B cell (primary cell): ENCODE measurements around the gene IGFBP3. TPM values are rescaled to one million over a fixed set of nuclear protein-coding genes. Genes with fewer than 3 reads are reported as not detected.

Experiments used
- ATAC-seq: fragments of 200-7000 bp; cut with Tn5 transposase; one replicate; pipeline ENCODE4 v1.10.0; 2021; ENCODE audit warnings: low read depth, mild to moderate bottlenecking, moderate number of reproducible peaks, moderate library complexity
- CTCF ChIA-PET: fragments of 350-600 bp; sonication (Branson Sonifier 250); formaldehyde crosslinking; loops from one replicate; lab custom pipeline; 2021; ENCODE audit warnings: antibody characterized with exemption, inconsistent platforms; lab: Charles Lee
- POLR2A ChIA-PET: fragments of 350-600 bp; sonication (Branson Sonifier 250); formaldehyde crosslinking; loops from one replicate; lab custom pipeline; 2021; ENCODE audit warnings: antibody characterized with exemption; lab: Charles Lee
- DNase-seq: peaks from one replicate; pipeline ENCODE4 v3.0.0; 2013
- H2AFZ ChIP-seq: 2 replicates; pipeline ENCODE4 v1.6.1; 2012; ENCODE audit warnings: mild to moderate bottlenecking, low read depth, low read length; ENCODE audit not compliant: insufficient read depth, poor library complexity, severe bottlenecking
- H3K27ac ChIP-seq, 2 donors: 1 replicate in 1 of 2; 2 replicates in 1 of 2; pipeline ENCODE4 v1.5.1; 2012 to 2013; ENCODE audit warnings: low read length in 2 of 2, mild to moderate bottlenecking in 2 of 2, moderate library complexity in 1 of 2
- H3K27me3 ChIP-seq, 4 experiments: fragments of 200-600 bp in 1 of 4; sonication (generic) in 1 of 4; replicated peaks in 1 of 4; 1 replicate in 2 of 4; 2 replicates in 2 of 4; pipeline versions ENCODE4 v1.6.1 to v1.7.0; 2013 to 2016; ENCODE audit warnings: low read length in 3 of 4, mild to moderate bottlenecking in 2 of 4, mixed read lengths in 1 of 4, moderate library complexity in 1 of 4; ENCODE audit not compliant: insufficient read depth in 4 of 4, control insufficient read depth in 3 of 4; ENCODE audit errors: control extremely low read depth in 1 of 4
- H3K36me3 ChIP-seq, 2 experiments: replicated peaks in 1 of 2; 1 replicate in 1 of 2; 2 replicates in 1 of 2; pipeline versions ENCODE4 v1.6.1 to v1.7.1; 2013; ENCODE audit warnings: low read length in 1 of 2; ENCODE audit not compliant: insufficient read depth in 2 of 2, control insufficient read depth in 1 of 2; ENCODE audit errors: control extremely low read depth in 1 of 2, extremely low read depth in 1 of 2
- H3K4me1 ChIP-seq, 2 donors: fragments of 200-600 bp in 1 of 2; sonication (generic) in 1 of 2; 1 replicate in 1 of 2; 2 replicates in 1 of 2; pipeline versions ENCODE4 v1.5.1 to v1.6.1; 2013 to 2017; ENCODE audit warnings: low read length in 2 of 2; ENCODE audit not compliant: control insufficient read depth in 2 of 2, insufficient read depth in 2 of 2
- H3K4me2 ChIP-seq: replicated peaks from 2 replicates; pipeline ENCODE3; 2012; ENCODE audit warnings: mild to moderate bottlenecking, low read depth, low read length; ENCODE audit not compliant: poor library complexity, severe bottlenecking
- H3K4me3 ChIP-seq, 5 experiments: fragments of 200-600 bp in 1 of 5; sonication (generic) in 1 of 5; 1 replicate in 3 of 5; 2 replicates in 2 of 5; pipeline versions ENCODE4 v1.5.1 to v1.7.0; 2011 to 2016; ENCODE audit warnings: low read length in 4 of 5, mild to moderate bottlenecking in 4 of 5, low read depth in 2 of 5, control low read depth in 1 of 5, moderate library complexity in 1 of 5; ENCODE audit not compliant: insufficient read depth in 1 of 5; ENCODE audit errors: control extremely low read depth in 1 of 5, extremely low read depth in 1 of 5
- H3K79me2 ChIP-seq: fragments of 200-600 bp; sonication (generic); one replicate; pipeline ENCODE4 v1.6.0; 2016; ENCODE audit warnings: low read length; ENCODE audit not compliant: control insufficient read depth, insufficient read depth
- H3K9ac ChIP-seq: fragments of 200-600 bp; sonication (generic); 2 replicates; pipeline ENCODE4 v1.6.1; 2017; ENCODE audit warnings: mild to moderate bottlenecking, low read length, moderate library complexity
- H3K9me3 ChIP-seq, 3 donors: one replicate each; pipeline versions ENCODE4 v1.6.1 to v1.7.1; 2013; ENCODE audit warnings: low read length in 2 of 3; ENCODE audit not compliant: control insufficient read depth in 2 of 3, insufficient read depth in 1 of 3; ENCODE audit errors: control extremely low read depth in 1 of 3
- H4K20me1 ChIP-seq: 2 replicates; pipeline ENCODE4 v1.6.0; 2012; ENCODE audit warnings: mild to moderate bottlenecking, low read length; ENCODE audit not compliant: insufficient read depth, control insufficient read depth, poor library complexity, severe bottlenecking
- H3K27ac Mint-ChIP-seq: one replicate; pipeline ENCODE4 v1.8.0; 2021; ENCODE audit warnings: mixed read lengths
- H3K27me3 Mint-ChIP-seq: one replicate; pipeline ENCODE4 v1.8.0; 2021; ENCODE audit warnings: mixed read lengths
- H3K4me1 Mint-ChIP-seq: one replicate; pipeline ENCODE4 v1.8.0; 2021; ENCODE audit warnings: mixed read lengths
- H3K4me3 Mint-ChIP-seq: one replicate; pipeline ENCODE4 v1.8.0; 2021; ENCODE audit warnings: mixed read lengths
- H3K9me3 Mint-ChIP-seq: one replicate; pipeline ENCODE4 v1.8.0; 2022; ENCODE audit warnings: mixed read lengths; ENCODE audit not compliant: insufficient read depth
- CTCF ChIP-seq: fragments of 200-600 bp; IDR thresholded peaks from one replicate; pipeline ENCODE4 v1.8.0; 2022; ENCODE audit warnings: antibody characterized with exemption, mild to moderate bottlenecking
- EZH2 ChIP-seq: IDR thresholded peaks from 2 replicates; pipeline ENCODE4 v1.6.1; 2012; ENCODE audit warnings: borderline replicate concordance, low read depth, mild to moderate bottlenecking, moderate library complexity, low read length; ENCODE audit not compliant: insufficient read depth, poor library complexity, severe bottlenecking
- WGBS: methylation state at CpG from one replicate; pipeline ENCODE4 v1.1.5; 2013; ENCODE audit warnings: missing lambda C conversion rate; ENCODE audit not compliant: insufficient coverage; 5-methylcytosine and 5-hydroxymethylcytosine counted together
- intact Hi-C: fragments of 100-400 bp; cut with micrococcal nuclease; formaldehyde crosslinking; loops from one replicate; pipeline ENCODE4 v1.10.0; 2022
- polyA plus RNA-seq: library from polyadenylated mRNA; depleted of rRNA; stranded (reverse); fragments of >200 nt; gene quantifications from 2 replicates; pipeline ENCODE4 v1.2.3, GENCODE V29; 2012
- total RNA-seq, 2 donors: library from RNA; stranded (reverse); fragments of 120-200 nt in 1 of 2; gene quantifications; 1 replicate in 1 of 2; 2 replicates in 1 of 2; pipeline versions ENCODE4 v1.2.3 to v1.2.4, GENCODE V29; 2013 to 2022

The IGFBP3 gene
- total and polyA plus RNA-seq, 2 donors (not counting 1 experiment from before 2014, with no cell fraction given) = not detected

- H3K4me3 ChIP-seq = no peak overlapping the region
- no peak overlapping the region for H3K4me2 ChIP-seq
- ATAC-seq (no peak), DNase-seq (no peak)
- POLR2A ChIA-PET = no interaction called here
- H3K27me3 Mint-ChIP-seq = peaks cover 70% of the 10 kb centered on the region
- TF ChIP-seq CTCF (no peak), EZH2 (no peak)
- H3K27me3 ChIP-seq = peaks cover 0 to 40% (median 16%) of the 10 kb centered on the region in 4 experiments
- H3K36me3 ChIP-seq = no peaks in the 10 kb centered on the region
- H3K27ac Mint-ChIP-seq = no peak overlapping the region
- H4K20me1 ChIP-seq = no peaks in the 10 kb centered on the region
- H2AFZ ChIP-seq = no peak overlapping the region
- H3K27ac ChIP-seq = no peak overlapping the region
- CTCF ChIA-PET = interaction anchor here (0.9 to 1.7 kb wide), 3 partner anchors 12 to 1366 kb away, joined by 3 read pairs; no protein-coding TSS in a partner anchor
- 40% methylated on average over 2 of the region's 8 CpGs for WGBS
- H3K4me3 Mint-ChIP-seq = no peak overlapping the region
- no peaks in the 10 kb centered on the region for H3K9me3 Mint-ChIP-seq
- intact Hi-C loops = no loop called here
- H3K9me3 ChIP-seq = no peaks in the 10 kb centered on the region
- H3K4me1 Mint-ChIP-seq = peaks cover 2% of the 10 kb centered on the region
- H3K4me1 ChIP-seq = no peaks in the 10 kb centered on the region
- no peaks in the 10 kb centered on the region for H3K79me2 ChIP-seq
- no peak overlapping the region for H3K9ac ChIP-seq
Observed at GRCh38 chr7:45889367-45890067, 31.6 kb downstream of the IGFBP3 start.

DNA sequence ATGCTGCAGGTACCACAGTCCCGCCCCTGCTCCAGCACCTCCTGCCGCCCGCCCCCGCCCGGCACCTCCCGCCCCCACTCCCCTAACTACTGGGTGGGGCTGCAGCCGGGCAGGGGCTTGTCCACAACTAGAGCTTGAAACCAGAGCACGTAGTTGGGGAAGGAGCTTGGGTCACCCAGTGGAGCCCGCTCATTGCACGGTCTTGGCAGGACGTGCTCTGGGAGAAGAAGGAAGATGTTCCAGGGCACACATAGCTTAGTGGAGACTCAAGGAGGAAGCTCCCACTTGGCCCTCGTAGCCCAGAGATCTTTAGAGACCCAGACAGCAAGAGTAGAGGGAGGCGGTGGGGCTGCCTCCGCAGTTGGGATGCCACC, 32.1 kb downstream of the IGFBP3 start:
- intact Hi-C loops = no loop called here
- Histone ChIP-seq H3K27me3 (peaks cover 0 to 35% (median 15%) of the 10 kb centered on the region in 4 experiments), H3K36me3 (no peaks in the 10 kb centered on the region), H3K4me1 (no peaks in the 10 kb centered on the region), H2AFZ (peak overlapping the region; percentile 2), H3K9me3 (no peaks in the 10 kb centered on the region), H3K27ac (no peak overlapping the region), H3K9ac (no peak overlapping the region), H3K79me2 (no peaks in the 10 kb centered on the region), H3K4me3 (no peak overlapping the region), H3K4me2 (no peak overlapping the region), H4K20me1 (no peaks in the 10 kb centered on the region)
- POLR2A ChIA-PET = no interaction called here
- DNase-seq = no peak
- Mint-ChIP-seq H3K4me3 (no peak overlapping the region), H3K9me3 (no peaks in the 10 kb centered on the region), H3K27ac (no peak overlapping the region), H3K4me1 (peaks cover 2% of the 10 kb centered on the region), H3K27me3 (peaks cover 68% of the 10 kb centered on the region)
- no peak for ATAC-seq
- CTCF ChIA-PET = interaction anchor here (0.9 kb wide), 1 partner anchor 13 kb away, joined by 3 read pairs; no protein-coding TSS in a partner anchor
- TF ChIP-seq EZH2 = no peak
- TF ChIP-seq CTCF = no peak
- 18% methylated on average over 7 of the region's 14 CpGs for WGBS
